Measurements from ENCODE around the gene USP44. TPM values are rescaled to one million over a fixed set of nuclear protein-coding genes. Genes with fewer than 3 reads are reported as not detected.

USP44 gene
- total and polyA plus RNA-seq, 2 experiments from 2014 or later = 235 to 248 TPM

DNA sequence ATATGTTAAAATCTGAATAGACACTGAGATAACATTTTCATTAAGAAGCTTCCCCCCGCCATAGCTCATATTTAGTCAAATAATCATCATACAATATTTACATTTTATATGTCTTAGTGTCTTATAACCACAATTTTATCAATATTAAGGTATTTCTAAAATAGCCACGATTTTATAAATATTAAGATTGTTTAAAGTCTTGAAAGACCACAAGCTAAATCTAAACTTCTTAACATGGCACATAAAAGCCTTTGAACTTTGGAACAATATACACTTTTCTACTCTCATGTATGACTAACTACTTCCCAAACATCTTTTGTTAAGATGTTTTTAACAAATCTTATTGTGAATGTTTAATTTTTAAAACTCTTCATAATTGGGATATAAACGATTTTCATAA is 6.5 kb downstream of the USP44 start (continued):
- TF ChIP-seq, protein P1, sequence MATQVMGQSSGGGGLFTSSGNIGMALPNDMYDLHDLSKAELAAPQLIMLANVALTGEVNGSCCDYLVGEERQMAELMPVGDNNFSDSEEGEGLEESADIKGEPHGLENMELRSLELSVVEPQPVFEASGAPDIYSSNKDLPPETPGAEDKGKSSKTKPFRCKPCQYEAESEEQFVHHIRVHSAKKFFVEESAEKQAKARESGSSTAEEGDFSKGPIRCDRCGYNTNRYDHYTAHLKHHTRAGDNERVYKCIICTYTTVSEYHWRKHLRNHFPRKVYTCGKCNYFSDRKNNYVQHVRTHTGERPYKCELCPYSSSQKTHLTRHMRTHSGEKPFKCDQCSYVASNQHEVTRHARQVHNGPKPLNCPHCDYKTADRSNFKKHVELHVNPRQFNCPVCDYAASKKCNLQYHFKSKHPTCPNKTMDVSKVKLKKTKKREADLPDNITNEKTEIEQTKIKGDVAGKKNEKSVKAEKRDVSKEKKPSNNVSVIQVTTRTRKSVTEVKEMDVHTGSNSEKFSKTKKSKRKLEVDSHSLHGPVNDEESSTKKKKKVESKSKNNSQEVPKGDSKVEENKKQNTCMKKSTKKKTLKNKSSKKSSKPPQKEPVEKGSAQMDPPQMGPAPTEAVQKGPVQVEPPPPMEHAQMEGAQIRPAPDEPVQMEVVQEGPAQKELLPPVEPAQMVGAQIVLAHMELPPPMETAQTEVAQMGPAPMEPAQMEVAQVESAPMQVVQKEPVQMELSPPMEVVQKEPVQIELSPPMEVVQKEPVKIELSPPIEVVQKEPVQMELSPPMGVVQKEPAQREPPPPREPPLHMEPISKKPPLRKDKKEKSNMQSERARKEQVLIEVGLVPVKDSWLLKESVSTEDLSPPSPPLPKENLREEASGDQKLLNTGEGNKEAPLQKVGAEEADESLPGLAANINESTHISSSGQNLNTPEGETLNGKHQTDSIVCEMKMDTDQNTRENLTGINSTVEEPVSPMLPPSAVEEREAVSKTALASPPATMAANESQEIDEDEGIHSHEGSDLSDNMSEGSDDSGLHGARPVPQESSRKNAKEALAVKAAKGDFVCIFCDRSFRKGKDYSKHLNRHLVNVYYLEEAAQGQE (IDR thresholded peaks at IDR 0.05; ENCODE audit: unreplicated experiment) = no peak
- TF ChIP-seq ZNF331 (CRISPR knock-in tag; IDR thresholded peaks at IDR 0.05; ENCODE audit: low read depth) (no peak), STAT1 (IDR thresholded peaks at IDR 0.05; ENCODE audit: unreplicated experiment) (no peak)

DNA sequence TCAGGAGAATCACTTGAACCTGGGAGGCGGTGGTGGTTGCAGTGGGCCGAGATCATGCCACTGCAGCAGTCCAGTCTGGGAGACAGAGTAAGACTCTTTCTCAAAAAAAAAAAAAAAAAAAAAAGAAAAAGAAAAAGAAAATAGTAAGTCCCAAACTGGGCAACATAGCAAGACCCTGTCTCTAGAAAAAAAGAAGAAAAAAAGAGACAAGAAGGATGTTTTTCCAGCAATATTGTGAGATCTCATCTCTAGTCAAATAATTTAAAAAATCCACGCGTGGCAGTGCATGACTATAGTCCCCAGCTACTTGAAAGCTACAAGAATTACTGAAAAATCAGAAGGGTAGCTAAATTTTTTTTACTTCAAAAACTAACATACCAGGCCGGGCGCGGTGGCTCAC is 8.0 kb downstream of the USP44 start:
- TF ChIP-seq ZNF331 (CRISPR knock-in tag; IDR thresholded peaks at IDR 0.05; ENCODE audit: low read depth) (no peak), NANOG (IDR thresholded peaks at IDR 0.05; ENCODE audit: borderline replicate concordance) (no peak), EZH2phosphoT487 (IDR thresholded peaks at IDR 0.05; ENCODE audit: unreplicated experiment) (no peak), STAT1 (IDR thresholded peaks at IDR 0.05; ENCODE audit: unreplicated experiment) (no peak)
- TF ChIP-seq, protein P1 (IDR thresholded peaks at IDR 0.05; ENCODE audit: unreplicated experiment) = no peak
- TF ChIP-seq, protein P2, sequence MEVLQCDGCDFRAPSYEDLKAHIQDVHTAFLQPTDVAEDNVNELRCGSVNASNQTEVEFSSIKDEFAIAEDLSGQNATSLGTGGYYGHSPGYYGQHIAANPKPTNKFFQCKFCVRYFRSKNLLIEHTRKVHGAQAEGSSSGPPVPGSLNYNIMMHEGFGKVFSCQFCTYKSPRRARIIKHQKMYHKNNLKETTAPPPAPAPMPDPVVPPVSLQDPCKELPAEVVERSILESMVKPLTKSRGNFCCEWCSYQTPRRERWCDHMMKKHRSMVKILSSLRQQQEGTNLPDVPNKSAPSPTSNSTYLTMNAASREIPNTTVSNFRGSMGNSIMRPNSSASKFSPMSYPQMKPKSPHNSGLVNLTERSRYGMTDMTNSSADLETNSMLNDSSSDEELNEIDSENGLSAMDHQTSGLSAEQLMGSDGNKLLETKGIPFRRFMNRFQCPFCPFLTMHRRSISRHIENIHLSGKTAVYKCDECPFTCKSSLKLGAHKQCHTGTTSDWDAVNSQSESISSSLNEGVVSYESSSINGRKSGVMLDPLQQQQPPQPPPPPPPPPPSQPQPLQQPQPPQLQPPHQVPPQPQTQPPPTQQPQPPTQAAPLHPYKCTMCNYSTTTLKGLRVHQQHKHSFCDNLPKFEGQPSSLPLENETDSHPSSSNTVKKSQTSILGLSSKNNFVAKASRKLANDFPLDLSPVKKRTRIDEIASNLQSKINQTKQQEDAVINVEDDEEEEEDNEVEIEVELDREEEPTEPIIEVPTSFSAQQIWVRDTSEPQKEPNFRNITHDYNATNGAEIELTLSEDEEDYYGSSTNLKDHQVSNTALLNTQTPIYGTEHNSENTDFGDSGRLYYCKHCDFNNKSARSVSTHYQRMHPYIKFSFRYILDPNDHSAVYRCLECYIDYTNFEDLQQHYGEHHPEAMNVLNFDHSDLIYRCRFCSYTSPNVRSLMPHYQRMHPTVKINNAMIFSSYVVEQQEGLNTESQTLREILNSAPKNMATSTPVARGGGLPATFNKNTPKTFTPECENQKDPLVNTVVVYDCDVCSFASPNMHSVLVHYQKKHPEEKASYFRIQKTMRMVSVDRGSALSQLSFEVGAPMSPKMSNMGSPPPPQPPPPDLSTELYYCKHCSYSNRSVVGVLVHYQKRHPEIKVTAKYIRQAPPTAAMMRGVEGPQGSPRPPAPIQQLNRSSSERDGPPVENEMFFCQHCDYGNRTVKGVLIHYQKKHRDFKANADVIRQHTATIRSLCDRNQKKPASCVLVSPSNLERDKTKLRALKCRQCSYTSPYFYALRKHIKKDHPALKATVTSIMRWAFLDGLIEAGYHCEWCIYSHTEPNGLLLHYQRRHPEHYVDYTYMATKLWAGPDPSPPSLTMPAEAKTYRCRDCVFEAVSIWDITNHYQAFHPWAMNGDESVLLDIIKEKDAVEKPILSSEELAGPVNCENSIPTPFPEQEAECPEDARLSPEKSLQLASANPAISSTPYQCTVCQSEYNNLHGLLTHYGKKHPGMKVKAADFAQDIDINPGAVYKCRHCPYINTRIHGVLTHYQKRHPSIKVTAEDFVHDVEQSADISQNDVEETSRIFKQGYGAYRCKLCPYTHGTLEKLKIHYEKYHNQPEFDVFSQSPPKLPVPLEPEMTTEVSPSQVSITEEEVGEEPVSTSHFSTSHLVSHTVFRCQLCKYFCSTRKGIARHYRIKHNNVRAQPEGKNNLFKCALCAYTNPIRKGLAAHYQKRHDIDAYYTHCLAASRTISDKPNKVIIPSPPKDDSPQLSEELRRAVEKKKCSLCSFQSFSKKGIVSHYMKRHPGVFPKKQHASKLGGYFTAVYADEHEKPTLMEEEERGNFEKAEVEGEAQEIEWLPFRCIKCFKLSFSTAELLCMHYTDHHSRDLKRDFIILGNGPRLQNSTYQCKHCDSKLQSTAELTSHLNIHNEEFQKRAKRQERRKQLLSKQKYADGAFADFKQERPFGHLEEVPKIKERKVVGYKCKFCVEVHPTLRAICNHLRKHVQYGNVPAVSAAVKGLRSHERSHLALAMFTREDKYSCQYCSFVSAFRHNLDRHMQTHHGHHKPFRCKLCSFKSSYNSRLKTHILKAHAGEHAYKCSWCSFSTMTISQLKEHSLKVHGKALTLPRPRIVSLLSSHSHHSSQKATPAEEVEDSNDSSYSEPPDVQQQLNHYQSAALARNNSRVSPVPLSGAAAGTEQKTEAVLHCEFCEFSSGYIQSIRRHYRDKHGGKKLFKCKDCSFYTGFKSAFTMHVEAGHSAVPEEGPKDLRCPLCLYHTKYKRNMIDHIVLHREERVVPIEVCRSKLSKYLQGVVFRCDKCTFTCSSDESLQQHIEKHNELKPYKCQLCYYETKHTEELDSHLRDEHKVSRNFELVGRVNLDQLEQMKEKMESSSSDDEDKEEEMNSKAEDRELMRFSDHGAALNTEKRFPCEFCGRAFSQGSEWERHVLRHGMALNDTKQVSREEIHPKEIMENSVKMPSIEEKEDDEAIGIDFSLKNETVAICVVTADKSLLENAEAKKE (CRISPR knock-in tag; IDR thresholded peaks at IDR 0.05) = no peak
- TF ChIP-seq, protein P3, sequence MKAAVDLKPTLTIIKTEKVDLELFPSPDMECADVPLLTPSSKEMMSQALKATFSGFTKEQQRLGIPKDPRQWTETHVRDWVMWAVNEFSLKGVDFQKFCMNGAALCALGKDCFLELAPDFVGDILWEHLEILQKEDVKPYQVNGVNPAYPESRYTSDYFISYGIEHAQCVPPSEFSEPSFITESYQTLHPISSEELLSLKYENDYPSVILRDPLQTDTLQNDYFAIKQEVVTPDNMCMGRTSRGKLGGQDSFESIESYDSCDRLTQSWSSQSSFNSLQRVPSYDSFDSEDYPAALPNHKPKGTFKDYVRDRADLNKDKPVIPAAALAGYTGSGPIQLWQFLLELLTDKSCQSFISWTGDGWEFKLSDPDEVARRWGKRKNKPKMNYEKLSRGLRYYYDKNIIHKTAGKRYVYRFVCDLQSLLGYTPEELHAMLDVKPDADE (IDR thresholded peaks at IDR 0.05) = no peak
- TF ChIP-seq, protein P4, sequence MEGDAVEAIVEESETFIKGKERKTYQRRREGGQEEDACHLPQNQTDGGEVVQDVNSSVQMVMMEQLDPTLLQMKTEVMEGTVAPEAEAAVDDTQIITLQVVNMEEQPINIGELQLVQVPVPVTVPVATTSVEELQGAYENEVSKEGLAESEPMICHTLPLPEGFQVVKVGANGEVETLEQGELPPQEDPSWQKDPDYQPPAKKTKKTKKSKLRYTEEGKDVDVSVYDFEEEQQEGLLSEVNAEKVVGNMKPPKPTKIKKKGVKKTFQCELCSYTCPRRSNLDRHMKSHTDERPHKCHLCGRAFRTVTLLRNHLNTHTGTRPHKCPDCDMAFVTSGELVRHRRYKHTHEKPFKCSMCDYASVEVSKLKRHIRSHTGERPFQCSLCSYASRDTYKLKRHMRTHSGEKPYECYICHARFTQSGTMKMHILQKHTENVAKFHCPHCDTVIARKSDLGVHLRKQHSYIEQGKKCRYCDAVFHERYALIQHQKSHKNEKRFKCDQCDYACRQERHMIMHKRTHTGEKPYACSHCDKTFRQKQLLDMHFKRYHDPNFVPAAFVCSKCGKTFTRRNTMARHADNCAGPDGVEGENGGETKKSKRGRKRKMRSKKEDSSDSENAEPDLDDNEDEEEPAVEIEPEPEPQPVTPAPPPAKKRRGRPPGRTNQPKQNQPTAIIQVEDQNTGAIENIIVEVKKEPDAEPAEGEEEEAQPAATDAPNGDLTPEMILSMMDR (conservative IDR thresholded peaks at IDR 0.05; ENCODE audit: low read depth in 2 of 2) = no peak
- H3K27ac Mint-ChIP-seq = no peak overlapping the region
- H4K20me1 ChIP-seq (replicated peaks; ENCODE audit: insufficient read depth) = peaks cover 18% of the 10 kb centered on the region
- peaks cover 100% of the 10 kb centered on the region for H3K79me2 ChIP-seq (replicated peaks; ENCODE audit: insufficient read depth)
- no peak overlapping the region for H3K4me2 ChIP-seq
- H3K27me3 ChIP-seq (ENCODE audit: insufficient read depth) = no peaks in the 10 kb centered on the region
- ATAC-seq = no peak
- peaks cover 60% of the 10 kb centered on the region for H3K36me3 Mint-ChIP-seq (ENCODE audit: low read depth)
- H3K36me3 ChIP-seq (ENCODE audit: insufficient read depth) = no peaks in the 10 kb centered on the region
- peak overlapping the region; percentile 26; the same call in 2 of the 3 replicates for H3K4me3 Mint-ChIP-seq
- no peaks in the 10 kb centered on the region; the same call in 2 of the 3 replicates for H3K9me3 Mint-ChIP-seq
- no peak overlapping the region for H3K27ac ChIP-seq (ENCODE audit: low read depth)
- H2AFZ ChIP-seq = no peak overlapping the region
- H3K4me1 Mint-ChIP-seq = peaks cover 44% of the 10 kb centered on the region
- peaks cover 4% of the 10 kb centered on the region; the same call in 1 of the 2 replicates for H3F3A ChIP-seq (replicated peaks; ENCODE audit: low read depth)
- H3K4me1 ChIP-seq (ENCODE audit: insufficient read depth) = peaks cover 48% of the 10 kb centered on the region
- no peak overlapping the region for H3K4me3 ChIP-seq
- H3K9me2 ChIP-seq (ENCODE audit: insufficient read depth) = no peaks in the 10 kb centered on the region
- peaks cover 15% of the 10 kb centered on the region for H3K27me3 Mint-ChIP-seq (ENCODE audit: insufficient read depth, low read depth, poor library complexity)
- no peak for DNase-seq (ENCODE audit: low spot score)

Measured in GM23338 (cell line).